NOMO-1 treated with DMSO at 0.1 percent for 48 hours (cell line): ENCODE data around the gene FOSB.
A peak's percentile ranks its signal among the peaks of the same experiment; 100 is the strongest.

Experiments
- DNase-seq: peaks from one replicate; lab custom pipeline; 2025; ENCODE audit not compliant: unreplicated experiment; lab: John Stamatoyannopoulos, UW

Gene FOSB

GRCh38 chr19:45478454-45479238, 10.8 kb downstream of the FOSB start:
- DNase-seq, result peak; percentile 89

DNA sequence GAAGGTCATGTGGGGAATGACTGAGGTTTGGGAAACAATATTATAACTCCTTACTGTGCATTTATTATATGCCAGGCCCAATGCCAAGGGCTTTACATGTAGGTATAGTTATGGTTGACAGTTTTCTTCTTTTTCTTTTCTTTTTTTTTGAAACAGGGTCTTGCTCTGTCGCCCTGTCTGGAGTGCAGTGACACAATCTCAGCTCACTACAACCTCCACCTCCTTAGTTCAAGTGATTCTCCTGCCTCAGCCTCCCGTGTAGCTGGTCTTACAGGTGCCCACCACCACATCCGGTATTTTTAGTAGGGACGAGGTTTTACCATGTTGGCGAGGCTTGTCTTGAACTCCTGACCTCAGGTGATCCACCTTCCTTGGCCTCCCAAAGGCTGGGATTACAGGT, 15.2 kb downstream of the FOSB start:
- DNase-seq, result no peak

- no peak for DNase-seq
Measured at GRCh38 chr19:45484273-45484945, 16.6 kb downstream of the FOSB start.

- DNase-seq, result peak; percentile 89
Measured at GRCh38 chr19:45485305-45486077, 17.7 kb downstream of the FOSB start.

DNA sequence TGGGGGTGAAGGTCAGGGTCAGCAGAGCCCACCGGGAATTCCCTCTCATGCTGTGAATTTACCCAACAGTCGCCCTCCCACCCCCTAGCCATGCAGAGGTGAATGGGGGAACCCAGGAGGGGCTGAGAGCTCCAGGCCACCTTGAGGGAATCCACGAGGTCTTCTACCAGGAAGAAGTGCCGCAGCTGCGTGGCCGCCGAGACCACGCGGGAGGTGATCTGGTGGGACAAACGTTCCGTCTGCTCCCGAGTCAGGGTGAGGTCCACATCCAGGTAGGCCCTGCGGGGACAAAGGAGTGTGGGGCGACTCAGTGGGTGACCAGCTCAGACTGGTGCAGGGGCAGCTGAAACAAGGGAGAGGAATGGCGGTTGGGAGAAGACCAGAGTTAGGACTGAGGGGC, 20.9 kb downstream of the FOSB start:
- no peak for DNase-seq

GRCh38 chr19:45489216-45489855, 21.5 kb downstream of the FOSB start:
- DNase-seq, result no peak

GRCh38 chr19:45492137-45492626, 24.4 kb downstream of the FOSB start:
- no peak for DNase-seq

- peak; percentile 17 for DNase-seq
Measured at GRCh38 chr19:45492627-45493470, 25.1 kb downstream of the FOSB start.

- no peak for DNase-seq
Measured at GRCh38 chr19:45494261-45494916, 26.6 kb downstream of the FOSB start.

- DNase-seq, result no peak
Measured at GRCh38 chr19:45495178-45495577, 27.4 kb downstream of the FOSB start.

GRCh38 chr19:45496349-45496953, 28.7 kb downstream of the FOSB start:
- DNase-seq, result no peak

DNA sequence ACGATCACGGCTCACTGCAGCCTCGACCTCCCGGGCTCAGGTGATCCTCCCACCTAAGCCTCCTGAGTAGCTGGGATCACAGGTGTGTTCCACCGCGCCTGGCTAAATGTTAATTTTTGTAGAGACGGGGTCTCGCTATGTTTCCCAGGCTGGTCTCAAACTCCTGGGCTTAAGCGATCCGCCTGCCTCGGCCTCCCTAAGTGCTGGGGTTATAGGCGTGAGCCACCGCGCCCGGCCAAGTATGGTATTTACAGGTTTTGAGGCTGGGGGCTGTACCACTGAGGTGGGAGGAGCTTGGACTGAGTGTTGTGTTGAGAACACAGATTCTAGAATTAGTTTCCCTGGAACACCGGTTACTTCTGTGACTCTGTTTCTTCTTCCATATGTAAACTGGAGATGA, 30.0 kb downstream of the FOSB start:
- no peak for DNase-seq

GRCh38 chr19:45498411-45499195, 30.8 kb downstream of the FOSB start, which contains the start of gene PPM1N:
PPM1N (plus strand) TSS chr19:45498443; CDS start chr19:45498473, 30 bp downstream.
- DNase-seq, result peak; percentile 28

DNA sequence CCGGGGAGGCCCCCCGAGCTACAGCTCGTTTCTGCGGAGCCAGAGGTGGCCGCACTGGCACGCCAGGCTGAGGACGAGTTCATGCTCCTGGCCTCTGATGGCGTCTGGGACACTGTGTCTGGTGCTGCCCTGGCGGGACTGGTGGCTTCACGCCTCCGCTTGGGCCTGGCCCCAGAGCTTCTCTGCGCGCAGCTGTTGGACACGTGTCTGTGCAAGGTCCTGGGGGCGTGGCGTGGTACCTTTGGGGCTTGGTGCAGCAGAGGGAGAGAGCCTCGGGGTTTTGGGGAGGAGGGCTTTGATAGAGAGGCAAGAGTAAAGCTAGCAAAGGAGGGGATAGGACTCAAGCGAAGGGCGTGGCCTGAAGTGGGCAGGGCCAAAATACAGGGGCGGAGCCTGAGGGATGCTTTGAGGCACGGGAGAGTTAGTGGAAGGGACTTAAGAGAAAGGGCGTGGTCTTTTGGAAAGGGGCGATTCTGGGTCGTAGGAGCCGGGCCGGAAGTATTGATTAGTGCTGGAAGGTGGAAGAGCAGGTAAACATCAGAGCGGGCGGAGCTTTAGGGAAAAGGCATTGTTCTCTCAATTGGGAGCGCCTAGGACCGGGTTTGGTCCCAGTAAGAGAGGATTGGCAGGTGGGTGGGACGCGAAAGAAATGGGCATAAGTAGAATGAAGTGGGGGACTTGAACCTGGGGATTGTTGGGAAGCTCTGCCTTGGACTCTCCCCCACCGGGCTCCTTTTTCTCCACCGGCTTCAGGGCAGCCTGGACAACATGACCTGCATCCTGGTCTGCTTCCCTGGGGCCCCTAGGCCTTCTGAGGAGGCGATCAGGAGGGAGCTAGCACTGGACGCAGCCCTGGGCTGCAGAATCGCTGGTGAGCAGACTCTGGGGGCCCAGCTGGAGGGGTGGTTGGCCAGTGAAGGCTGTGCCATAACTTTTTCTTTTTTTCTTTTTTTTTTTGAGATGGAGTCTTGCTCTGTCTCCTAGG, 31.7 kb downstream of the FOSB start:
- no peak for DNase-seq

- DNase-seq, result no peak
Measured at GRCh38 chr19:45500918-45501729, 33.3 kb downstream of the FOSB start.

DNA sequence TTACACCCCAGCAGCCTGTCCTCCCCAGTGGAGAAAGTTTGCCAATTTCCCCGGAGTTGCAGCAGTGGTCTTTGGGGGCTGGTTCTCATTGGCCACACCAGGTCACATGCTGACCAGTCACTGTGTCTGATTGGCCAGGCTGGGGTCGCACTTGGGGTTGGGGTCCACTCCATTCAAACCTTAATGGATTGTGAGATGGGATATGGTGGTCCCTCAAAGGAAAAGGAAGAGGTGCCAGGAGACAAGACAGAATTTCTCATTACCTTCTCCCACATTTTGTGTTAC, 33.9 kb downstream of the FOSB start:
- no peak for DNase-seq

- DNase-seq, result no peak
Measured at GRCh38 chr19:45502111-45502510, 34.3 kb downstream of the FOSB start.
